ENCODE data around the gene RAX2. TPM values are rescaled to one million over a fixed set of nuclear protein-coding genes. Genes with fewer than 3 reads are reported as not detected.

RAX2 gene
- total and polyA plus RNA-seq, 4 donors, result not detected

DNA sequence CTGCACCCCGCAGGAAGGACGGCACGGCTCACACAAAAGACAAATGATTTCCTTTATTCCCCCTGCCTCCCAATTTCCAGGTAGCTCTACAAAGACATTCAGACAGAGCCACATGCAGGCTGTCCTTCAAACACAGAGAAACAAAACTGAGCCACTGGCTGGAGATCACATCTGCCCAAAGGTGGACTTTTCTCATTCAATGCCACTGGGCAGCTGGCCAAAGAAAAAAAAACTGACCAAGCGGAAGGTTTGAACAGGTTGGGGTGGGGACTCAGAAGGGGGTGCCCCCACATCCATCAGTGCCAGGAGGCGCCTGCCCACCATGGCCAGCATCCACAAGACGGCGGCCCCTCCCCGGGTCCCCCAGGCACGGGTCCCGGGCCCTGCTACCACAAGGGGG is 32.0 kb upstream of the RAX2 start:
- Histone ChIP-seq H3K4me1 (ENCODE audit: control insufficient read depth in 1 of 2, insufficient read depth in 2 of 2, low read length in 2 of 2) (no peaks in the 10 kb centered on the region), H3K4me3 (ENCODE audit: low read length in 2 of 2) (no peak overlapping the region), H3K36me3 (ENCODE audit: control insufficient read depth in 1 of 2, insufficient read depth in 2 of 2, low read length in 1 of 2) (no peaks in the 10 kb centered on the region), H3K27me3 (ENCODE audit: control insufficient read depth in 1 of 2, insufficient read depth in 2 of 2, low read length in 1 of 2) (peaks cover 0 to 2% of the 10 kb centered on the region in 2 donors), H3K27ac (ENCODE audit: low read depth in 1 of 2, low read length in 2 of 2) (no peak overlapping the region), H3K9me3 (ENCODE audit: control insufficient read depth, low read length) (no peaks in the 10 kb centered on the region)
- ATAC-seq (ENCODE audit: low FRiP score) (no peak), DNase-seq (no peak)
- 74 to 76% methylated on average over 10 of the region's 10 CpGs for WGBS, 2 donors
- intact Hi-C loops (cut with DNase I), result no loop called here

GRCh38 chr19:3803114-3803888 is 31.3 kb upstream of the RAX2 start:
- H3K9me3 ChIP-seq (ENCODE audit: control insufficient read depth, low read length), result no peaks in the 10 kb centered on the region
- H3K27ac ChIP-seq (ENCODE audit: low read depth in 1 of 2, low read length in 2 of 2), result no peak overlapping the region
- peaks cover 0 to 2% of the 10 kb centered on the region in 2 donors for H3K27me3 ChIP-seq (ENCODE audit: control insufficient read depth in 1 of 2, insufficient read depth in 2 of 2, low read length in 1 of 2)
- H3K36me3 ChIP-seq (ENCODE audit: control insufficient read depth in 1 of 2, insufficient read depth in 2 of 2, low read length in 1 of 2), result no peaks in the 10 kb centered on the region
- intact Hi-C loops (cut with DNase I), result no loop called here
- H3K4me1 ChIP-seq (ENCODE audit: control insufficient read depth in 1 of 2, insufficient read depth in 2 of 2, low read length in 2 of 2), result no peaks in the 10 kb centered on the region
- WGBS, 2 donors, result 73 to 75% methylated on average over 24 of the region's 24 CpGs
- no peak overlapping the region for H3K4me3 ChIP-seq (ENCODE audit: low read length in 2 of 2)
- DNase-seq (no peak), ATAC-seq (ENCODE audit: low FRiP score) (no peak)

- Histone ChIP-seq H3K4me1 (ENCODE audit: control insufficient read depth in 1 of 2, insufficient read depth in 2 of 2, low read length in 2 of 2) (no peaks in the 10 kb centered on the region), H3K9me3 (ENCODE audit: control insufficient read depth, low read length) (peaks cover 2% of the 10 kb centered on the region), H3K36me3 (ENCODE audit: control insufficient read depth in 1 of 2, insufficient read depth in 2 of 2, low read length in 1 of 2) (no peaks in the 10 kb centered on the region), H3K27me3 (ENCODE audit: control insufficient read depth in 1 of 2, insufficient read depth in 2 of 2, low read length in 1 of 2) (peaks cover 0 to 2% of the 10 kb centered on the region in 2 donors), H3K4me3 (ENCODE audit: low read length in 2 of 2) (no peak overlapping the region), H3K27ac (ENCODE audit: low read depth in 1 of 2, low read length in 2 of 2) (no peak overlapping the region)
- 4 to 5% methylated on average over 42 to 46 of the region's 46 CpGs for WGBS, 2 donors
- intact Hi-C loops (cut with DNase I), result no loop called here
- DNase-seq (no peak), ATAC-seq (ENCODE audit: low FRiP score) (no peak)
Measured at GRCh38 chr19:3801412-3802096, 29.5 kb upstream of the RAX2 start.

- H3K4me1 ChIP-seq (ENCODE audit: control insufficient read depth in 1 of 2, insufficient read depth in 2 of 2, low read length in 2 of 2), result no peaks in the 10 kb centered on the region
- ATAC-seq (ENCODE audit: low FRiP score) (no peak), DNase-seq (no peak)
- H3K27ac ChIP-seq (ENCODE audit: low read depth in 1 of 2, low read length in 2 of 2), result no peak overlapping the region
- no peaks in the 10 kb centered on the region for H3K36me3 ChIP-seq (ENCODE audit: control insufficient read depth in 1 of 2, insufficient read depth in 2 of 2, low read length in 1 of 2)
- no peak overlapping the region for H3K4me3 ChIP-seq (ENCODE audit: low read length in 2 of 2)
- H3K9me3 ChIP-seq (ENCODE audit: control insufficient read depth, low read length), result peaks cover 4% of the 10 kb centered on the region
- 27 to 32% methylated on average over 21 of the region's 21 CpGs for WGBS, 2 donors
- intact Hi-C loops (cut with DNase I), result no loop called here
- peaks cover 0 to 2% of the 10 kb centered on the region in 2 donors for H3K27me3 ChIP-seq (ENCODE audit: control insufficient read depth in 1 of 2, insufficient read depth in 2 of 2, low read length in 1 of 2)
Measured at GRCh38 chr19:3800996-3801395, 29.0 kb upstream of the RAX2 start.

DNA sequence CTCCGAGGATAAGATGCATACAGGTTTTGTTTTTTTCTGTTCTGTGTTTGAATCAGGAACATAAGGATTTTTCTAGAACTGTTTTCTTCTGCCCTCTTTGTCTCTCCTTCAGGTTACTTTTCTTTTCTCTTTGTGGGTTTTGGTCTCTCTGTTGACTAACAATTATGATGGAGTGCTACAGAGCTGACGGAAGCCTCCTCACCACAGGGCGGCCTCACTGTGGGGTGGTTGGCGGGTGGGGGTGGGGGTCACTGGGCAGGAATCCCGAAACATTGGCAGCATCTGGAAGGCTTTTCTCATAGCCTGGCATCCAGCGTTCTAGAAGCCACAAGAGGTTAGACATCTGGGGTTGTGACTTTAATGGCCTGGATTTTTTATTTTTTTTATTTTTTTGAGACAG is 26.1 kb upstream of the RAX2 start:
- Histone ChIP-seq H3K4me3 (ENCODE audit: low read length in 2 of 2) (no peak overlapping the region), H3K36me3 (ENCODE audit: control insufficient read depth in 1 of 2, insufficient read depth in 2 of 2, low read length in 1 of 2) (no peaks in the 10 kb centered on the region), H3K27ac (ENCODE audit: low read depth in 1 of 2, low read length in 2 of 2) (no peak overlapping the region), H3K9me3 (ENCODE audit: control insufficient read depth, low read length) (peaks cover 4% of the 10 kb centered on the region), H3K4me1 (ENCODE audit: control insufficient read depth in 1 of 2, insufficient read depth in 2 of 2, low read length in 2 of 2) (no peaks in the 10 kb centered on the region), H3K27me3 (ENCODE audit: control insufficient read depth in 1 of 2, insufficient read depth in 2 of 2, low read length in 1 of 2) (peaks cover 0 to 2% of the 10 kb centered on the region in 2 donors)
- DNase-seq, result no peak
- intact Hi-C loops (cut with DNase I), result no loop called here
- WGBS, 2 donors, result 50 to 57% methylated on average over 6 of the region's 6 CpGs
- ATAC-seq (ENCODE audit: low FRiP score), result no peak

GRCh38 chr19:3796358-3796757 is 24.3 kb upstream of the RAX2 start:
- peaks cover 5% of the 10 kb centered on the region for H3K9me3 ChIP-seq (ENCODE audit: control insufficient read depth, low read length)
- WGBS, 2 donors, result 96 to 97% methylated on average over 2 of the region's 2 CpGs
- H3K4me1 ChIP-seq (ENCODE audit: control insufficient read depth in 1 of 2, insufficient read depth in 2 of 2, low read length in 2 of 2), result no peaks in the 10 kb centered on the region
- H3K4me3 ChIP-seq (ENCODE audit: low read length in 2 of 2), result no peak overlapping the region
- DNase-seq (no peak), ATAC-seq (ENCODE audit: low FRiP score) (no peak)
- H3K36me3 ChIP-seq (ENCODE audit: control insufficient read depth in 1 of 2, insufficient read depth in 2 of 2, low read length in 1 of 2), result no peaks in the 10 kb centered on the region
- H3K27me3 ChIP-seq (ENCODE audit: control insufficient read depth in 1 of 2, insufficient read depth in 2 of 2, low read length in 1 of 2), result no peaks in the 10 kb centered on the region
- no peak overlapping the region for H3K27ac ChIP-seq (ENCODE audit: low read depth in 1 of 2, low read length in 2 of 2)
- intact Hi-C loops (cut with DNase I), result no loop called here

DNA sequence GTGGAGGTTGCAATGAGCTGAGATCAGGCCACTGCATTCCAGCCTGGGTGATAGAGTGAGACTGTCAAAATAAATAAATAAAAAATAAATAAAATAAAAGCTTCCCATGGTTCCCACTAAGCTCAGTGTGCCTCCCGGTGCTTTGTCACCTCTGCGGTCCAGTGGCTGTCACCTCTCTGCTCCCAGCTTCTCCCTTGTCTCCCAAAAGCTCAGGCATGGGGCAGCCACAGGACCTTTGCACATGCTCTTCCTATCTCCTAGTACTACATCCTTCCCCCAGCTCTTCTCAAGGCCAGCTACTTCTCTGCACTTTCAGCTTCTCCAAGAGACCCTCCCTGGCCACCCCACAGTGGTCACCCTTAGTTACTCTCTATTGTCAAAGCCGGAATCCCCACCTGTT is 21.8 kb upstream of the RAX2 start:
- Histone ChIP-seq H3K9me3 (ENCODE audit: control insufficient read depth, low read length) (peaks cover 9% of the 10 kb centered on the region), H3K4me3 (ENCODE audit: low read length in 2 of 2) (no peak overlapping the region), H3K36me3 (ENCODE audit: control insufficient read depth in 1 of 2, insufficient read depth in 2 of 2, low read length in 1 of 2) (no peaks in the 10 kb centered on the region), H3K27ac (ENCODE audit: low read depth in 1 of 2, low read length in 2 of 2) (no peak overlapping the region), H3K27me3 (ENCODE audit: control insufficient read depth in 1 of 2, insufficient read depth in 2 of 2, low read length in 1 of 2) (no peaks in the 10 kb centered on the region), H3K4me1 (ENCODE audit: control insufficient read depth in 1 of 2, insufficient read depth in 2 of 2, low read length in 2 of 2) (no peaks in the 10 kb centered on the region)
- intact Hi-C loops (cut with DNase I), result no loop called here
- ATAC-seq (ENCODE audit: low FRiP score), result no peak
- WGBS, 2 donors, result 91 to 100% methylated on average over 2 to 3 of the region's 3 CpGs
- DNase-seq, result no peak

DNA sequence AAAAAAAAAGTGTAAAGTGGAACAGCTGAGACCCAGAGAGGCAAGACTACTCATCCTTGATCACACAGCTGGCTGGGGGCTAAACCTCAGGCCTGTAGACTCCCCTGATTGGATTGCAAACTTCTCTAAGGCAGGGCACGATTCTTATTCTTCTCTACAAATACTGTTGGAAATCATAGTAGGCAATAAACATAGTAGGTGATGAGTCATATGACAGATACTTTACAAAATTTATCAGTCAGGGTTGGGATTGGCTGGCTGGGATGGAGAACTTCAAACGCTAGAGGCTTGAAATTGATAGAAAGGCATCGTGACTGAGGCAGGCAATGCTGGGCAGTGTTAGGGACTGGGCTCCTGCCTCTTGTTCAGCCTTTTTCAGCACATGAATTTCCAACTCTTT is 20.1 kb upstream of the RAX2 start:
- H3K9me3 ChIP-seq (ENCODE audit: control insufficient read depth, low read length), result peaks cover 7% of the 10 kb centered on the region
- DNase-seq (no peak), ATAC-seq (ENCODE audit: low FRiP score) (no peak)
- intact Hi-C loops (cut with DNase I), result no loop called here
- WGBS, 2 donors, result 75 to 76% methylated on average over 3 of the region's 3 CpGs
- H3K4me1 ChIP-seq (ENCODE audit: control insufficient read depth in 1 of 2, insufficient read depth in 2 of 2, low read length in 2 of 2), result no peaks in the 10 kb centered on the region
- no peak overlapping the region for H3K27ac ChIP-seq (ENCODE audit: low read depth in 1 of 2, low read length in 2 of 2)
- no peak overlapping the region for H3K4me3 ChIP-seq (ENCODE audit: low read length in 2 of 2)
- no peaks in the 10 kb centered on the region for H3K27me3 ChIP-seq (ENCODE audit: control insufficient read depth in 1 of 2, insufficient read depth in 2 of 2, low read length in 1 of 2)
- no peaks in the 10 kb centered on the region for H3K36me3 ChIP-seq (ENCODE audit: control insufficient read depth in 1 of 2, insufficient read depth in 2 of 2, low read length in 1 of 2)

DNA sequence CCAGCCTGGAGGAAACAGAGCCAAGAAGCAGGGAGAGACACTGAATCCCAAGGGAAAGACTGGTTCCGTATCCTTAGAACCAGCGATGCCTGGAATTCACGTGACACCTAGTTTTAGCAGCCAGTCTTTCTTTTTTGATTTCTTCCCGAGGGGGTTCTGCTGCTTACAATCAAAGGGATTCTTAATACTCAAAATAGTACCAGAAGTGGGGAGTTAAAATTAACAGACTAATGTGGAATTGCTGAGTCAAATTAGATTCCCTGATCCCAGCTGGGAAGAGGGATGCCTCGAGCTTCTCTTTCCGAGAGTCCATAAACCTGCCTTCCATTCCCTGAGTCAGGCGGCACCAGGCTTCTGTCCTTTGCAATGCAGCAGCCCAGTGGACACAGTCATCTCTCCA is 18.9 kb upstream of the RAX2 start:
- intact Hi-C loops (cut with DNase I), result no loop called here
- no peaks in the 10 kb centered on the region for H3K36me3 ChIP-seq (ENCODE audit: control insufficient read depth in 1 of 2, insufficient read depth in 2 of 2, low read length in 1 of 2)
- H3K9me3 ChIP-seq (ENCODE audit: control insufficient read depth, low read length), result peaks cover 5% of the 10 kb centered on the region
- WGBS, 2 donors, result 75 to 81% methylated on average over 7 of the region's 7 CpGs
- ATAC-seq (ENCODE audit: low FRiP score), result no peak
- no peak overlapping the region for H3K27ac ChIP-seq (ENCODE audit: low read depth in 1 of 2, low read length in 2 of 2)
- no peak overlapping the region for H3K4me3 ChIP-seq (ENCODE audit: low read length in 2 of 2)
- no peak for DNase-seq
- H3K27me3 ChIP-seq (ENCODE audit: control insufficient read depth in 1 of 2, insufficient read depth in 2 of 2, low read length in 1 of 2), result no peaks in the 10 kb centered on the region
- H3K4me1 ChIP-seq (ENCODE audit: control insufficient read depth in 1 of 2, insufficient read depth in 2 of 2, low read length in 2 of 2), result no peaks in the 10 kb centered on the region

Data from aorta (tissue), 5 donors.